Panc1 (cell line): ENCODE results near the gene NRP2. TPM values are rescaled to one million over a fixed set of nuclear protein-coding genes. Genes with fewer than 3 reads are reported as not detected.

ENCODE experiments used
- ATAC-seq: fragments of 200-7000 bp; cut with Tn5 transposase; 2 replicates; pipeline ENCODE4 v1.9.1; 2020; ENCODE audit warnings: mild to moderate bottlenecking, moderate library complexity
- BruUV-seq: library from RNA; stranded (reverse); fragments of 400-500 nt; replicated peaks from 2 replicates; lab custom pipeline; 2021; lab: Mats Ljungman, UMichigan
- CTCF ChIA-PET: fragments of 300-600 bp; sonication (Branson Sonifier 250); formaldehyde crosslinking; loops from one replicate; lab custom pipeline; 2022; ENCODE audit warnings: antibody characterized with exemption; lab: Charles Lee
- POLR2A ChIA-PET: fragments of 300-600 bp; sonication (Branson Sonifier 250); formaldehyde crosslinking; loops from one replicate; lab custom pipeline; 2022; ENCODE audit warnings: antibody characterized with exemption; lab: Charles Lee
- DNase-seq: peaks from one replicate; pipeline ENCODE4 v3.0.0-alpha.2; 2010; ENCODE audit warnings: low read depth, low spot score
- H3K27ac ChIP-seq: 2 replicates; pipeline ENCODE4 v1.5.1; 2011; ENCODE audit warnings: mild to moderate bottlenecking, low read length, inconsistent platforms
- H3K27me3 ChIP-seq: fragments of 200-500 bp; sonication (Bioruptor generic); 2 replicates; pipeline ENCODE4 v1.6.0; 2014; ENCODE audit warnings: low read length, inconsistent platforms; ENCODE audit not compliant: control insufficient read depth, insufficient read depth
- H3K36me3 ChIP-seq: fragments of 200-500 bp; sonication (Bioruptor generic); 2 replicates; pipeline ENCODE4 v1.5.1; 2014; ENCODE audit warnings: inconsistent platforms, mild to moderate bottlenecking, low read length, moderate library complexity; ENCODE audit not compliant: control insufficient read depth, insufficient read depth
- H3K4me1 ChIP-seq: 2 replicates; pipeline ENCODE4 v1.5.1; 2011; ENCODE audit warnings: inconsistent platforms, mild to moderate bottlenecking, low read length, moderate library complexity; ENCODE audit not compliant: control insufficient read depth, insufficient read depth
- H3K4me3 ChIP-seq, 2 experiments: 2 replicates each; pipeline ENCODE4 v1.5.1; 2011 to 2012; ENCODE audit warnings: low read depth in 2 of 2, low read length in 2 of 2, mild to moderate bottlenecking in 2 of 2, inconsistent platforms in 1 of 2, moderate library complexity in 1 of 2
- H3K9me3 ChIP-seq: fragments of 200-500 bp; sonication (Bioruptor generic); 2 replicates; pipeline ENCODE4 v1.5.1; 2014; ENCODE audit warnings: low read depth, mild to moderate bottlenecking, inconsistent platforms, low read length, moderate library complexity; ENCODE audit not compliant: control insufficient read depth, insufficient read depth
- POLR2AphosphoS5 ChIP-seq: IDR thresholded peaks from 2 replicates; pipeline ENCODE4 v1.6.1; 2012; ENCODE audit warnings: mild to moderate bottlenecking, low read depth, low read length, moderate library complexity
- SIN3A ChIP-seq: IDR thresholded peaks from 2 replicates; pipeline ENCODE4 v1.6.1; 2012; ENCODE audit warnings: low read depth, mild to moderate bottlenecking, low read length, moderate library complexity, borderline replicate concordance; ENCODE audit not compliant: insufficient read depth
- TCF7L2 ChIP-seq: IDR thresholded peaks from 2 replicates; pipeline ENCODE4 v1.6.1; 2011; ENCODE audit warnings: mild to moderate bottlenecking, low read depth, low read length, inconsistent platforms
- in situ Hi-C: cut with HindIII; loops from 2 replicates; pipeline ENCODE4 v1.10.0; 2016; ENCODE audit warnings: low sequenced_read_pairs, low pct_unique_long_range_greater_than_20kb
- intact Hi-C: fragments of 100-400 bp; cut with micrococcal nuclease; formaldehyde crosslinking; loops from one replicate; pipeline ENCODE4 v1.10.0; 2022; ENCODE audit not compliant: unreplicated experiment
- total RNA-seq: library from RNA; stranded (reverse); gene quantifications from one replicate; pipeline ENCODE4 v1.2.1, GENCODE V29; 2021; ENCODE audit not compliant: unreplicated experiment
- TF ChIP-seq, protein P1 (sequence below): fragments of 450-650 bp; IDR thresholded peaks from 2 replicates; pipeline ENCODE4 v1.5.1; 2017; ENCODE audit warnings: mild to moderate bottlenecking
- TF ChIP-seq, protein P2 (sequence below), 2 experiments: IDR thresholded peaks; 2 replicates each; pipeline ENCODE4 v1.6.1; 2011 to 2012; ENCODE audit warnings: low read depth in 2 of 2, control low read depth in 1 of 2, low read length in 1 of 2, mild to moderate bottlenecking in 1 of 2, moderate library complexity in 1 of 2; ENCODE audit not compliant: insufficient read depth in 1 of 2

NRP2 gene
- total RNA-seq, 1 experiment from 2014 or later, result 6.7 TPM

DNA sequence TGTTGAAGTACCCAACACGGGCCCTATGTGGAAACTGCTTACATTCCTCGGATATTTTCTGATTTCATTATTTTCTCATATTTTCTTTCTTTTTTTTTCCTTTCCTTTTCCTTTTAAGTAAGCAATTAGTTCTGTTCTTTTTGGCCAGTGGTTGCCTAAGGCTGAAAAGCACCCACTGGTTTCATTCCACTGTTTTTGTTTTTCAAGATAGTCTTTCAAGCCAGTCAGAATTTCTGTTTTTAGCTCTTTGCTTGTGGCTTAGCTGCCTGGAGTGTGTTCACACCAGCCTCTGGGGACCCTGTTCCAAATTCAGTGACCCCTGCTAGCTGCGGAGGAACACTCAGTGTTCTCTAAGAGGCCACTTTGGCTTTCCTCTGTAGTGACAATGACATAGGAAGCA, 73.6 kb downstream of the NRP2 start:
- no peaks in the 10 kb centered on the region for H3K36me3 ChIP-seq
- H3K9me3 ChIP-seq, result no peaks in the 10 kb centered on the region
- ATAC-seq (no peak), DNase-seq (no peak)
- intact Hi-C loops, result no loop called here
- no peak overlapping the region for H3K27ac ChIP-seq
- CTCF ChIA-PET, result no interaction called here
- in situ Hi-C loops, result no loop called here
- POLR2A ChIA-PET, result no interaction called here
- no peaks in the 10 kb centered on the region for H3K4me1 ChIP-seq
- H3K27me3 ChIP-seq, result no peaks in the 10 kb centered on the region
- no peak overlapping the region for H3K4me3 ChIP-seq
- TF ChIP-seq POLR2AphosphoS5, result no peak
- no peak for TF ChIP-seq TCF7L2
- TF ChIP-seq, protein P1, sequence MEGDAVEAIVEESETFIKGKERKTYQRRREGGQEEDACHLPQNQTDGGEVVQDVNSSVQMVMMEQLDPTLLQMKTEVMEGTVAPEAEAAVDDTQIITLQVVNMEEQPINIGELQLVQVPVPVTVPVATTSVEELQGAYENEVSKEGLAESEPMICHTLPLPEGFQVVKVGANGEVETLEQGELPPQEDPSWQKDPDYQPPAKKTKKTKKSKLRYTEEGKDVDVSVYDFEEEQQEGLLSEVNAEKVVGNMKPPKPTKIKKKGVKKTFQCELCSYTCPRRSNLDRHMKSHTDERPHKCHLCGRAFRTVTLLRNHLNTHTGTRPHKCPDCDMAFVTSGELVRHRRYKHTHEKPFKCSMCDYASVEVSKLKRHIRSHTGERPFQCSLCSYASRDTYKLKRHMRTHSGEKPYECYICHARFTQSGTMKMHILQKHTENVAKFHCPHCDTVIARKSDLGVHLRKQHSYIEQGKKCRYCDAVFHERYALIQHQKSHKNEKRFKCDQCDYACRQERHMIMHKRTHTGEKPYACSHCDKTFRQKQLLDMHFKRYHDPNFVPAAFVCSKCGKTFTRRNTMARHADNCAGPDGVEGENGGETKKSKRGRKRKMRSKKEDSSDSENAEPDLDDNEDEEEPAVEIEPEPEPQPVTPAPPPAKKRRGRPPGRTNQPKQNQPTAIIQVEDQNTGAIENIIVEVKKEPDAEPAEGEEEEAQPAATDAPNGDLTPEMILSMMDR, result no peak
- no peak for TF ChIP-seq SIN3A
- TF ChIP-seq, protein P2, sequence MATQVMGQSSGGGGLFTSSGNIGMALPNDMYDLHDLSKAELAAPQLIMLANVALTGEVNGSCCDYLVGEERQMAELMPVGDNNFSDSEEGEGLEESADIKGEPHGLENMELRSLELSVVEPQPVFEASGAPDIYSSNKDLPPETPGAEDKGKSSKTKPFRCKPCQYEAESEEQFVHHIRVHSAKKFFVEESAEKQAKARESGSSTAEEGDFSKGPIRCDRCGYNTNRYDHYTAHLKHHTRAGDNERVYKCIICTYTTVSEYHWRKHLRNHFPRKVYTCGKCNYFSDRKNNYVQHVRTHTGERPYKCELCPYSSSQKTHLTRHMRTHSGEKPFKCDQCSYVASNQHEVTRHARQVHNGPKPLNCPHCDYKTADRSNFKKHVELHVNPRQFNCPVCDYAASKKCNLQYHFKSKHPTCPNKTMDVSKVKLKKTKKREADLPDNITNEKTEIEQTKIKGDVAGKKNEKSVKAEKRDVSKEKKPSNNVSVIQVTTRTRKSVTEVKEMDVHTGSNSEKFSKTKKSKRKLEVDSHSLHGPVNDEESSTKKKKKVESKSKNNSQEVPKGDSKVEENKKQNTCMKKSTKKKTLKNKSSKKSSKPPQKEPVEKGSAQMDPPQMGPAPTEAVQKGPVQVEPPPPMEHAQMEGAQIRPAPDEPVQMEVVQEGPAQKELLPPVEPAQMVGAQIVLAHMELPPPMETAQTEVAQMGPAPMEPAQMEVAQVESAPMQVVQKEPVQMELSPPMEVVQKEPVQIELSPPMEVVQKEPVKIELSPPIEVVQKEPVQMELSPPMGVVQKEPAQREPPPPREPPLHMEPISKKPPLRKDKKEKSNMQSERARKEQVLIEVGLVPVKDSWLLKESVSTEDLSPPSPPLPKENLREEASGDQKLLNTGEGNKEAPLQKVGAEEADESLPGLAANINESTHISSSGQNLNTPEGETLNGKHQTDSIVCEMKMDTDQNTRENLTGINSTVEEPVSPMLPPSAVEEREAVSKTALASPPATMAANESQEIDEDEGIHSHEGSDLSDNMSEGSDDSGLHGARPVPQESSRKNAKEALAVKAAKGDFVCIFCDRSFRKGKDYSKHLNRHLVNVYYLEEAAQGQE (IDR thresholded peaks at IDR 0.05; ENCODE audit: insufficient read depth in 1 of 2, low read depth in 2 of 2, low read length in 1 of 2), result no peak
- no TSS peak for BruUV-seq

DNA sequence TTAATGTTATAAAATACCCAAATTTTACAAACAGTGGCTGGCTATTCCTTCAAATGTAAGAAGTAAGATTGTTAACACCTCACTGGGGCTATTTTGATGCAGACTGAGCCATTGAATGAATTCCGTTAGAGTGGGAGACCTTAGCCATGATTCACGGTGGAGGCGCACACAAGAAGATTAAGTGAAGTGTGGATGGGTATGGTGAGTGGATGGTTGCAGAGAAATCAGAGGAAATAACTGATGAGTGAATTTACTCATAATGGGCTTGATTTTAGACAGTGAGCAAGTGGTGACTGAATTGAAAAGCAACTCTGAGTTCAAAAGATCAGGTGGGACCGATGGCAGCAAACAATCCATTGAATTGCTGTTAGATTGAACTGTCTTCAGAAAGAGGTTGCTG, 75.0 kb downstream of the NRP2 start:
- ChIA-PET CTCF (no interaction called here), POLR2A (interaction anchor here (0.6 kb wide), 1 partner anchor 52 kb away, joined by 3 read pairs; no protein-coding TSS in a partner anchor)
- no peak overlapping the region for H3K27ac ChIP-seq
- no peaks in the 10 kb centered on the region for H3K27me3 ChIP-seq
- ATAC-seq, result no peak
- H3K4me1 ChIP-seq, result no peaks in the 10 kb centered on the region
- H3K36me3 ChIP-seq, result no peaks in the 10 kb centered on the region
- H3K4me3 ChIP-seq, result no peak overlapping the region
- BruUV-seq, result no TSS peak
- no peaks in the 10 kb centered on the region for H3K9me3 ChIP-seq
- TF ChIP-seq SIN3A (no peak), TCF7L2 (no peak), POLR2AphosphoS5 (no peak)
- TF ChIP-seq, protein P2 (IDR thresholded peaks at IDR 0.05; ENCODE audit: insufficient read depth in 1 of 2, low read depth in 2 of 2, low read length in 1 of 2), result no peak
- TF ChIP-seq, protein P1, result no peak
- no peak for DNase-seq
- in situ Hi-C loops (no loop called here), intact Hi-C loops (no loop called here)
